Erythroblast (primary cell): ENCODE data around the gene AGAP2.

Source experiments
- DNase-seq, 2 experiments: peaks; one replicate each; lab custom pipeline; 2025; lab: John Stamatoyannopoulos, UW
- GATA1 ChIP-seq: IDR thresholded peaks from 2 replicates; pipeline ENCODE4 v1.6.1; 2011; ENCODE audit warnings: low read depth, mild to moderate bottlenecking, control low read depth, low read length, moderate library complexity
- POLR2A ChIP-seq: IDR thresholded peaks from 2 replicates; pipeline ENCODE4 v1.6.1; 2011; ENCODE audit warnings: mild to moderate bottlenecking, low read length

The AGAP2 gene

GRCh38 chr12:57741413-57741789, 2.9 kb upstream of the AGAP2 start:
- no peak for DNase-seq
- no peak for TF ChIP-seq POLR2A
- TF ChIP-seq GATA1 = no peak

- TF ChIP-seq POLR2A (no peak), GATA1 (no peak)
These were observed 2.3 kb upstream of the AGAP2 start for GRCh38 chr12:57740656-57741412.

GRCh38 chr12:57739914-57740538, 1.5 kb upstream of the AGAP2 start:
- TF ChIP-seq GATA1 (no peak), POLR2A (no peak)
- DNase-seq = no peak

More at GRCh38 chr12:57740656-57741412, 2.3 kb upstream of the AGAP2 start:
- DNase-seq = no peak

GRCh38 chr12:57739387-57739786, 845 bp upstream of the AGAP2 start:
- no peak for DNase-seq
- TF ChIP-seq POLR2A = no peak
- no peak for TF ChIP-seq GATA1

DNA sequence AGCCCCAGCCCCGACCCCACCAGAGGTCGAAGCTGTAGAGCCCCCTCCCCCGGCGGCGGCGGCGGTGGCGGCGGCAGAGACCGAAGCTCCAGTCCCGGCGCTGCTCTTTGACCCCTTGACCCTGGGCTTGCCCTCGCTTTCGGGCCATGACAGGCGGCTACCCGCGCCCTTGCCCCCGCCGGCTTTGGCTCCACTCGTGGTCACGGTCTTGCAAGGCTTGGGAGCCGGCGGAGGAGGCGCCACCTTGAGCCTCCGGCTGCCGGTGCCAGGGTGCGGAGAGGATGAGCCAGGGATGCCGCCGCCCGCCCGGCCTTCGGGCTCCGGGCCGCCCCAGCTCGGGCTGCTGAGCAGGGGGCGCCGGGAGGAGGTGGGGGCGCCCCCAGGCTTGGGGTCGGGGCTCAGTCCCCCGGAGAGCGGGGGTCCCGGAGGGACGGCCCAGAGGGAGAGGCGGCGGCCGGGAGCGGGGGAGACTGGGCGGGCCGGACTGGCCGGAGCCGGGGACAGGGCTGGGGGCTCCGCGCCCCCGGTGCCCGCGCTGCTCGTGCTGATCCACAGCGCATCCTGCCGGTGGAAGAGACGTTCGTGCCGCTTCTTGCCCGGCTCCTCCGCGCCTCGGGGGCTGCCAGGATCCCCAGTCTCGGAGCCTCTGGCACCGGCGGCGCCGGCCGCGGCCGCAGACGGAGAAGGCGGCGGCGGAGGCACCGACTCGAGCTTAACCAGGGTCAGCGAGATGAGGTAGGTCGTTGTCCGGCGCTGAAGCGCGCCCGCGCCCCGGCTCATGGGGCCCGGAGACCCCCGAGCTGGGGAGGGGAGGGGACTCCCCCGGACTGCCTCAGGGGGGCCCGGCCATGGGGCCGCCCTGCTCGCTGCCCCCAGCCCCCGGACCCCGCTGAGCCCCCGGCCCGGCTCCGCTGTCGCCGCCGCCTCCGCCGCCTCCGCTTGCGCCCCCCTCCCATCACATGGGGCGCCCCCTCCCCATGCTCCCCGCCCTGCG, 778 bp downstream of the AGAP2 start:
- TF ChIP-seq GATA1 (no peak), POLR2A (no peak)
- no peak for DNase-seq

- DNase-seq = no peak
- TF ChIP-seq POLR2A = no peak
- no peak for TF ChIP-seq GATA1
These were observed 1.6 kb downstream of the AGAP2 start for GRCh38 chr12:57736741-57737466.

DNA sequence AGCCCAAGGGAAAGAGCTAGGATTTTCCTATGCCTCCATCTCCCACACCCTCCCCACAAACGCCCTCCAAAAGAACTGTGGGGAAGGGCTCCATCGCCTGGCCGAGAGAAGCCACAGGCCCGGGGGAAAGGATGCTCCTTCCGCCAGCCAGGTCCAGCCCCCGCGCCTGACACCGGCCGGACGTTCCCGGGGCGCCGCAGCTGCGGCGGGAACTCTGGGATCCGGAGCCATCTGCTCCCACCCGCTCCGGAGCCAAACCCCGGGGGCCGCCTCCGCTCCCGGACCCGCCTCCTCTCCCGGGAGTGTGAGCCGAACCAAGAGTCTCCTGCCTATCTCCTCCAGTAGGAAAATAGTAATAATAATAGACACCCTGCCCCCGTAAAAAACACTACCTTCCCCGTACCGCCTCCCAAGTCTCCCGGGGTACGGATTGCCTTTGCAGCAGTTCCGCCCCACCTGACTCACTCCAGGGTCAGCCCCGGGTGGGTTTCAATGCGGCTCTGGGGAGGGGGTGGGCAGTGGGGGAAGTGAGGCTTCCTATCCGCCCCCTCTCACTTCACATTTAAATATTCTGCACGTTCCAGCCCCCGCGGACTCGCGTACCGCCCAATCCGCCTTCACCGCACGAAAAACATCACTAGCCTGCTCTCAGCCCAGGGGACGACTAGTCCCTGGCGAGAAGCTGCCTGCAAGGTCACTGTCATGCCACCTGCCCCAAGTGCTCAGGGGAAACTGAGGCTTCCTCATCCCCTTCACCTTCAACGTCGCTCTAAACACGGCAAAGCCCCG, 2.4 kb downstream of the AGAP2 start:
- TF ChIP-seq GATA1 (no peak), POLR2A (no peak)
- no peak for DNase-seq

DNA sequence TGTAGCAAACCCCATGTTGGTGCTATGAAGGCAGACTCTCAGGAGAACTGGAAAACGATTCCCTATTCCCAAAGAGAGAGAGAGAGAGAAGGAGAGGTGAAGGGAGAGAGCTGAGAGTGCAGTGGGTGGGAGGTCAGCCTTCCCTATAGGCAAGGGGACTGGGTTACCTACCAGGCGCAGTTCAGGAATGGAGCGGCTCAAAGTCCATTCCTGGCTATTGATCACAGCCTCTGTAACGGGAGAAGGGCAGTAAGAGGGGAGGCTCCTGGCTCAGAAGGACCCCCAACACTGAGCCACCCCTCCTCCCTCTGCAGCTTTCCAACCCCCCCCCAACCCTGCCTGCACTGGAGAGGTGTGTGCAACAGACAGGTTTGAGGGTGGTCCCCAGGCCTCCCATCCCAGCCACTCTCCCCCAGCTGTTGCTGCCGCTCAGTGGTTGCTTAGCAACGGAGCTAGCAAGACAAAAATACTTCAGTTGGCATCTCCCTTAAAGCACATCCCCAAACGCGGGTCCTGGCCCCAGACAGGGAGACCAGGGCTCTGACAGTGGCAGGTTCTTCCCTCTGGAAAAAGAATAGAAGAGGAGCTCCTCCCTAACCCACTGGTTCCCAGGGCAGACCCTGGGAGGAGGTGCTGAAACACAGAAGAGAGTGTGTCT, 3.2 kb downstream of the AGAP2 start:
- DNase-seq = no peak

GRCh38 chr12:57734591-57734990, 4.0 kb downstream of the AGAP2 start:
- DNase-seq = no peak
- TF ChIP-seq POLR2A = no peak
- no peak for TF ChIP-seq GATA1

More for the DNA sequence above, 3.2 kb downstream of the AGAP2 start:
- TF ChIP-seq GATA1 (no peak), POLR2A (no peak)

DNA sequence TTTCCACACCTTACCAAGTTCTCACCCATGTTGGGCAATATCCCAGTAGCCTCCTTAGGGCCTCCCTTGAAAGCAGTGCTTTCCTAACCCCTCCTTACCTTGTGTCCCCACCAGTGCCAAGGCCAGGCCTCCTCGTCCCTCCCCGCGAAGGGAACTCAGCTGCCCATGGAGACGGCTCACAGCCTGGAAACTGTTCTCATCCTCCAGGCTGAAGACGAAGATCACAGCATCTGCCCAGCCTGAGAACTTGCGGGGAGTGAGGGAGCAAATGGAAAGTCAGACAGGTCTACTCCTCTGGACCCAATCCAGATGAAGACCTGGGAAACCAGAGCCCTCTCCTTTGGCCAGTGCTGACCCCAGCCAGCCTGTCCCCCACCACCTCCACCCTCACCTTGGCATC, 4.6 kb downstream of the AGAP2 start:
- no peak for DNase-seq
- no peak for TF ChIP-seq POLR2A
- no peak for TF ChIP-seq GATA1

- DNase-seq = no peak
These were observed 5.6 kb downstream of the AGAP2 start for GRCh38 chr12:57732726-57733593.

More at GRCh38 chr12:57732726-57733593, 5.6 kb downstream of the AGAP2 start:
- no peak for TF ChIP-seq GATA1
- no peak for TF ChIP-seq POLR2A
